ENCODE data around the gene PDE4D. TPM values are rescaled to one million over a fixed set of nuclear protein-coding genes. Genes with fewer than 3 reads are reported as not detected.

Gene PDE4D
- total RNA-seq, 1 experiment from 2014 or later = 3.3 TPM

DNA sequence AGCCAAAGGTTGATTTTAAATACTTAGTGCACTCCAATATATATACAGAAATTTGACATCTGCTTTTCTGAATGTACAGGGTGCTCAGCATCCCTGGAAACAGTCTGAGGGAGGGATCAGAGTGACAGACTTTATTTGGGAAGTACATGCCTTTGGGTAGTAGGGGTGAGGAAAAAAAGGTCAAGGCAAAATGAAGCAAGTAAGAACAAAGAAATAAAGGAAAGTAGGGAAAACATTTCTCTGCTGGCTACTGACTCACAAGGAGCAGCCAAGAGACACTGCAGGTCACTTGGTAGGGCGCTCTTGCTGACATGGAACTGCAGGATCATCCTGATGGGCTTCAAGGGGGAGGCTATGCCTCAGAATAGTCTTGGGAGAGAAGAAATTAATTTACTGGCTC is 929.7 kb downstream of the PDE4D start (continued):
- TF ChIP-seq, protein P1, sequence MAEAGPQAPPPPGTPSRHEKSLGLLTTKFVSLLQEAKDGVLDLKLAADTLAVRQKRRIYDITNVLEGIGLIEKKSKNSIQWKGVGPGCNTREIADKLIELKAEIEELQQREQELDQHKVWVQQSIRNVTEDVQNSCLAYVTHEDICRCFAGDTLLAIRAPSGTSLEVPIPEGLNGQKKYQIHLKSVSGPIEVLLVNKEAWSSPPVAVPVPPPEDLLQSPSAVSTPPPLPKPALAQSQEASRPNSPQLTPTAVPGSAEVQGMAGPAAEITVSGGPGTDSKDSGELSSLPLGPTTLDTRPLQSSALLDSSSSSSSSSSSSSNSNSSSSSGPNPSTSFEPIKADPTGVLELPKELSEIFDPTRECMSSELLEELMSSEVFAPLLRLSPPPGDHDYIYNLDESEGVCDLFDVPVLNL (CRISPR knock-in tag; IDR thresholded peaks at IDR 0.05; ENCODE audit: borderline replicate concordance, low read depth) = no peak
- no peak for TF ChIP-seq JUN (CRISPR knock-in tag; IDR thresholded peaks at IDR 0.05)
- no peak for TF ChIP-seq MYBL2 (CRISPR knock-in tag; IDR thresholded peaks at IDR 0.05)
- TF ChIP-seq, protein P2, sequence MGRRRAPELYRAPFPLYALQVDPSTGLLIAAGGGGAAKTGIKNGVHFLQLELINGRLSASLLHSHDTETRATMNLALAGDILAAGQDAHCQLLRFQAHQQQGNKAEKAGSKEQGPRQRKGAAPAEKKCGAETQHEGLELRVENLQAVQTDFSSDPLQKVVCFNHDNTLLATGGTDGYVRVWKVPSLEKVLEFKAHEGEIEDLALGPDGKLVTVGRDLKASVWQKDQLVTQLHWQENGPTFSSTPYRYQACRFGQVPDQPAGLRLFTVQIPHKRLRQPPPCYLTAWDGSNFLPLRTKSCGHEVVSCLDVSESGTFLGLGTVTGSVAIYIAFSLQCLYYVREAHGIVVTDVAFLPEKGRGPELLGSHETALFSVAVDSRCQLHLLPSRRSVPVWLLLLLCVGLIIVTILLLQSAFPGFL (CRISPR knock-in tag; IDR thresholded peaks at IDR 0.05; ENCODE audit: borderline replicate concordance) = no peak
- no peak for TF ChIP-seq NR1H2 (CRISPR knock-in tag; IDR thresholded peaks at IDR 0.05)
- no peak for TF ChIP-seq KAT7 (CRISPR knock-in tag; IDR thresholded peaks at IDR 0.05; ENCODE audit: borderline replicate concordance)
- no peak for TF ChIP-seq FOXP1 (CRISPR knock-in tag; IDR thresholded peaks at IDR 0.05; ENCODE audit: borderline replicate concordance)
- TF ChIP-seq, protein P3, sequence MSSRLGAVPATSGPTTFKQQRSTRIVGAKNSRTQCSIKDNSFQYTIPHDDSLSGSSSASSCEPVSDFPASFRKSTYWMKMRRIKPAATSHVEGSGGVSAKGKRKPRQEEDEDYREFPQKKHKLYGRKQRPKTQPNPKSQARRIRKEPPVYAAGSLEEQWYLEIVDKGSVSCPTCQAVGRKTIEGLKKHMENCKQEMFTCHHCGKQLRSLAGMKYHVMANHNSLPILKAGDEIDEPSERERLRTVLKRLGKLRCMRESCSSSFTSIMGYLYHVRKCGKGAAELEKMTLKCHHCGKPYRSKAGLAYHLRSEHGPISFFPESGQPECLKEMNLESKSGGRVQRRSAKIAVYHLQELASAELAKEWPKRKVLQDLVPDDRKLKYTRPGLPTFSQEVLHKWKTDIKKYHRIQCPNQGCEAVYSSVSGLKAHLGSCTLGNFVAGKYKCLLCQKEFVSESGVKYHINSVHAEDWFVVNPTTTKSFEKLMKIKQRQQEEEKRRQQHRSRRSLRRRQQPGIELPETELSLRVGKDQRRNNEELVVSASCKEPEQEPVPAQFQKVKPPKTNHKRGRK (CRISPR knock-in tag; IDR thresholded peaks at IDR 0.05; ENCODE audit: borderline replicate concordance) = no peak
- TF ChIP-seq, protein P4, sequence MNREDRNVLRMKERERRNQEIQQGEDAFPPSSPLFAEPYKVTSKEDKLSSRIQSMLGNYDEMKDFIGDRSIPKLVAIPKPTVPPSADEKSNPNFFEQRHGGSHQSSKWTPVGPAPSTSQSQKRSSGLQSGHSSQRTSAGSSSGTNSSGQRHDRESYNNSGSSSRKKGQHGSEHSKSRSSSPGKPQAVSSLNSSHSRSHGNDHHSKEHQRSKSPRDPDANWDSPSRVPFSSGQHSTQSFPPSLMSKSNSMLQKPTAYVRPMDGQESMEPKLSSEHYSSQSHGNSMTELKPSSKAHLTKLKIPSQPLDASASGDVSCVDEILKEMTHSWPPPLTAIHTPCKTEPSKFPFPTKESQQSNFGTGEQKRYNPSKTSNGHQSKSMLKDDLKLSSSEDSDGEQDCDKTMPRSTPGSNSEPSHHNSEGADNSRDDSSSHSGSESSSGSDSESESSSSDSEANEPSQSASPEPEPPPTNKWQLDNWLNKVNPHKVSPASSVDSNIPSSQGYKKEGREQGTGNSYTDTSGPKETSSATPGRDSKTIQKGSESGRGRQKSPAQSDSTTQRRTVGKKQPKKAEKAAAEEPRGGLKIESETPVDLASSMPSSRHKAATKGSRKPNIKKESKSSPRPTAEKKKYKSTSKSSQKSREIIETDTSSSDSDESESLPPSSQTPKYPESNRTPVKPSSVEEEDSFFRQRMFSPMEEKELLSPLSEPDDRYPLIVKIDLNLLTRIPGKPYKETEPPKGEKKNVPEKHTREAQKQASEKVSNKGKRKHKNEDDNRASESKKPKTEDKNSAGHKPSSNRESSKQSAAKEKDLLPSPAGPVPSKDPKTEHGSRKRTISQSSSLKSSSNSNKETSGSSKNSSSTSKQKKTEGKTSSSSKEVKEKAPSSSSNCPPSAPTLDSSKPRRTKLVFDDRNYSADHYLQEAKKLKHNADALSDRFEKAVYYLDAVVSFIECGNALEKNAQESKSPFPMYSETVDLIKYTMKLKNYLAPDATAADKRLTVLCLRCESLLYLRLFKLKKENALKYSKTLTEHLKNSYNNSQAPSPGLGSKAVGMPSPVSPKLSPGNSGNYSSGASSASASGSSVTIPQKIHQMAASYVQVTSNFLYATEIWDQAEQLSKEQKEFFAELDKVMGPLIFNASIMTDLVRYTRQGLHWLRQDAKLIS (CRISPR knock-in tag; IDR thresholded peaks at IDR 0.05; ENCODE audit: borderline replicate concordance) = no peak

DNA sequence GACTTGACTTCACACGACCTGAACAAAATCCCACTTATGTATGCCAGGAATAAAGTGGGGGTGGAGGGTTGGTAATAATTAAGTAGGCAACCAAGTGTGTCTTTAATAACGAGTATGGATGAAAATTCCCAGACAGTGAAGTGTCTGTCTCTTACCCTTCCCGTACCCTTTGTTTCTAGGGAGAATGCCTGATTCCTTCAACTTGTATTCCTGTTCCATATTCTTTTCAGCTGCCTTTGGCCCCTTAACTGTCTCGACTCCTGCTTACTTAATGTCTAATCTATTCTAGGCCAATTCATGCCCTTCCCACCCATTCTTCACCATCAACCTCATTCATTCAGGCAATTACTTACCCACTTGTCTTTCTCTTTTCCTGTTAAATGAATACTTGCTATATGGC is 930.2 kb downstream of the PDE4D start:
- H3K4me3 Mint-ChIP-seq = no peak overlapping the region
- ChIA-PET POLR2A (no interaction called here), CTCF (no interaction called here)
- H3K4me1 Mint-ChIP-seq = peaks cover 8% of the 10 kb centered on the region
- H3K9me3 Mint-ChIP-seq = no peaks in the 10 kb centered on the region
- ATAC-seq (no peak), DNase-seq (ENCODE audit: low spot score) (no peak)
- no peaks in the 10 kb centered on the region for H3K36me3 Mint-ChIP-seq
- H3K27me3 Mint-ChIP-seq (ENCODE audit: low read depth) = no peaks in the 10 kb centered on the region
- TF ChIP-seq IRF2 (CRISPR knock-in tag; IDR thresholded peaks at IDR 0.05; ENCODE audit: borderline replicate concordance, low read depth) = no peak
- no peak overlapping the region for H3K27ac Mint-ChIP-seq

DNA sequence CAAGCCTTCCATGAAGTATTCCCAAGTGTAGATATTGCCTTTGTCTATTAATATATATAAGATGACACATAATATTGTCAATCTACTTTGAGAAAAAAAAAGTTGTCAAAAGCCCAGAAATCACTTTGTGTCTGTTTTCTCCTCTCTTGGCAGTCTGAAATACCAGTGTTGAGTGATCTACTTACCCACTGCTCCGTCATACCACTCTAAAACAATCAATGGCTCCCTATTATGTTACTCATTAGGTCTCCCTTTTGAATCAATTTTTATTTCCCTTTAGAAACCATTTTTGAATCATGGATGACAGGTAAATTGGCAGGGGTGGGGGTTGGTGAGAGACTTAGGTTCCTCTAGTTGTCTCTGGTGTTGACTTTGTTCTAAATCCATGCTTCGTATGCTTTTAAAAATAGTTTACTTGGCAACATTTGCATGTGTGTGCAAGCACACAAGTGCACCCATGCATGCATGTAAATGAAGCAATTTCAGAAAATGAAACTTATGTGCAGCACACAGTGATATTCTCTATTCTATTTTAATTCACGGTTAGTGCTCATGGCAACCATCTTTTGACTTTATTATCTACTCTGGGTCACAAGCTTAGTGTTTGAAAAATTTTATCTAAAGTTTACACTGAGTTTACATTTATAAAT is 931.8 kb downstream of the PDE4D start:
- Mint-ChIP-seq H3K27ac (no peak overlapping the region), H3K9me3 (no peaks in the 10 kb centered on the region), H3K4me3 (no peak overlapping the region), H3K27me3 (ENCODE audit: low read depth) (no peaks in the 10 kb centered on the region), H3K36me3 (no peaks in the 10 kb centered on the region), H3K4me1 (peaks cover 6% of the 10 kb centered on the region)
- TF ChIP-seq ETV6 (CRISPR knock-in tag; IDR thresholded peaks at IDR 0.05) (no peak), JAZF1 (CRISPR knock-in tag; IDR thresholded peaks at IDR 0.05) (no peak), CBFB (CRISPR knock-in tag; IDR thresholded peaks at IDR 0.05; ENCODE audit: low read depth) (no peak), ZNF121 (CRISPR knock-in tag; IDR thresholded peaks at IDR 0.05) (no peak), CREM (CRISPR knock-in tag; IDR thresholded peaks at IDR 0.05) (no peak)
- POLR2A ChIA-PET = no interaction called here
- no peak for ATAC-seq
- no peak for DNase-seq (ENCODE audit: low spot score)
- CTCF ChIA-PET = interaction anchor here (1.0 kb wide), 1 partner anchor 70 kb away, joined by 4 read pairs; no protein-coding TSS in a partner anchor
